UCSD-AML1 (cell line): ENCODE data around the gene MAPKBP1.
"Not testable (repeated sequence)": the region's sequence is repeated elsewhere in the genome, so short reads cannot be mapped to it uniquely, and the experiment has no call there.

ENCODE experiments used
- DNase-seq: peaks from one replicate; lab custom pipeline; 2025; ENCODE audit not compliant: unreplicated experiment; lab: John Stamatoyannopoulos, UW

MAPKBP1 gene, protein sequence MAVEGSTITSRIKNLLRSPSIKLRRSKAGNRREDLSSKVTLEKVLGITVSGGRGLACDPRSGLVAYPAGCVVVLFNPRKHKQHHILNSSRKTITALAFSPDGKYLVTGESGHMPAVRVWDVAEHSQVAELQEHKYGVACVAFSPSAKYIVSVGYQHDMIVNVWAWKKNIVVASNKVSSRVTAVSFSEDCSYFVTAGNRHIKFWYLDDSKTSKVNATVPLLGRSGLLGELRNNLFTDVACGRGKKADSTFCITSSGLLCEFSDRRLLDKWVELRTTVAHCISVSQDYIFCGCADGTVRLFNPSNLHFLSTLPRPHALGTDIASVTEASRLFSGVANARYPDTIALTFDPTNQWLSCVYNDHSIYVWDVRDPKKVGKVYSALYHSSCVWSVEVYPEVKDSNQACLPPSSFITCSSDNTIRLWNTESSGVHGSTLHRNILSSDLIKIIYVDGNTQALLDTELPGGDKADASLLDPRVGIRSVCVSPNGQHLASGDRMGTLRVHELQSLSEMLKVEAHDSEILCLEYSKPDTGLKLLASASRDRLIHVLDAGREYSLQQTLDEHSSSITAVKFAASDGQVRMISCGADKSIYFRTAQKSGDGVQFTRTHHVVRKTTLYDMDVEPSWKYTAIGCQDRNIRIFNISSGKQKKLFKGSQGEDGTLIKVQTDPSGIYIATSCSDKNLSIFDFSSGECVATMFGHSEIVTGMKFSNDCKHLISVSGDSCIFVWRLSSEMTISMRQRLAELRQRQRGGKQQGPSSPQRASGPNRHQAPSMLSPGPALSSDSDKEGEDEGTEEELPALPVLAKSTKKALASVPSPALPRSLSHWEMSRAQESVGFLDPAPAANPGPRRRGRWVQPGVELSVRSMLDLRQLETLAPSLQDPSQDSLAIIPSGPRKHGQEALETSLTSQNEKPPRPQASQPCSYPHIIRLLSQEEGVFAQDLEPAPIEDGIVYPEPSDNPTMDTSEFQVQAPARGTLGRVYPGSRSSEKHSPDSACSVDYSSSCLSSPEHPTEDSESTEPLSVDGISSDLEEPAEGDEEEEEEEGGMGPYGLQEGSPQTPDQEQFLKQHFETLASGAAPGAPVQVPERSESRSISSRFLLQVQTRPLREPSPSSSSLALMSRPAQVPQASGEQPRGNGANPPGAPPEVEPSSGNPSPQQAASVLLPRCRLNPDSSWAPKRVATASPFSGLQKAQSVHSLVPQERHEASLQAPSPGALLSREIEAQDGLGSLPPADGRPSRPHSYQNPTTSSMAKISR (N-terminal part only)

DNA sequence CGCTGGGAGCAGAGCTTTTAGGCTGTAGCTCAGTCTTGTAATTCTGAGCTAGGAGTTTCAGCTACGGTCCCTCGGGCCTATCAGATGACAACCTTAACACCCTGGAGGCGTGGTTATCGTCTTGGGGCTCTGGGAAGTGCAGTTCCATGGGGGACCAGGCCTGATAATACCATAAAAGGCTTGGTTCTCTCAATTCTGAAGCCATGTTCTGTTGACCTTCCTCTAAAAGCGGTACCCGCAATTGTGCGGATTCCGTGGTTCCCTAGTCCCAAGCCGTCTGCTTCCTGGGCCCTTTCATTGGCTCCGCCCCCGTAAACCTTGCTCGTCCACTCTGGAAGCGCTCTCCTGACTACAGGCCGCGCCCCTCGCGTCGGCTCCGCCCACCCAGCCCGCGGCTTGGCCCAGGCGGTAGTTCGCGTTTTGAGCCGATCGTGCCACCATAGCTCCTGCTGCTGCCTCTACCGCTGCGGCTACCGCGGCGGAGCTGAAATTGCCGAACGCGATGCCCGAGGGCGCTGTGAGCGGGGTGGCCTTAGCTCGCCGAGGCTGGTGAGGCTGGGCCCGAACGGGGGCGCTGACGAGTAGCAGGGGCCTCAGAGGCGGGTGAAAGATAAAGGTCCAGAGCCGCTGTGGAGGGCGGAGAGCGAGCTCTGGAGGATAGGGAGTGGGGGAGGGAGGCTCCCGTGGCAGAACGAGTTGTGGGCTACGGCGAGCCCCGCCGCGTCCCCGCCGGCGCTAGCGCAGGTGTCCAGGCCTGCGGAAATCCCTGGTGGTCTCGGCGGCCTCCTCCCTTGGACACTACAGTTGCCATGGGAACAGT is at the start of gene MAPKBP1:
Gene MAPKBP1, plus strand, starts transcription at position 423 of the 820 bp plus-strand sequence. CDS start 792 bp downstream, outside the sequence.
- peak; percentile 99 for DNase-seq

- no peak for DNase-seq
These were observed 47.1 kb upstream of the MAPKBP1 start for GRCh38 chr15:41727143-41727542.

DNA sequence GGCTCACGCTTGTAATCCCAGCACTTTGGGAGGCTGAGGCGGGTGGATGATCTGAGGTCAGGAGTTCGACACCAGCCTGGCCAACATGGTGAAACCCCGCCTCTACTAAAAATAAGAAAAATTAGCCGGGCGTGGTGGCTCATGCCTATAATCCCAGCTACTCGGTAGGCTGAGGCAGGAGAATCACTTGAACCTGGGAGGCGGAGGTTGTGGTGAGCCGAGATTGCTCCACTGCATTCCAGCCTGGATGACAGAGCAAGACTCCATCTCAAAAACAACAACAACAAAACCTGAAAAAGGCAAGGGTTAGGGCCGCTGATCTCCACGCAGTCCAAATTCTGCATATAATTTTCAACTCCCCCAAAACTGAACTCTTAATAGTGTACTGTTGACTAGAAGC is 46.2 kb upstream of the MAPKBP1 start:
- not testable (repeated sequence) for DNase-seq

DNA sequence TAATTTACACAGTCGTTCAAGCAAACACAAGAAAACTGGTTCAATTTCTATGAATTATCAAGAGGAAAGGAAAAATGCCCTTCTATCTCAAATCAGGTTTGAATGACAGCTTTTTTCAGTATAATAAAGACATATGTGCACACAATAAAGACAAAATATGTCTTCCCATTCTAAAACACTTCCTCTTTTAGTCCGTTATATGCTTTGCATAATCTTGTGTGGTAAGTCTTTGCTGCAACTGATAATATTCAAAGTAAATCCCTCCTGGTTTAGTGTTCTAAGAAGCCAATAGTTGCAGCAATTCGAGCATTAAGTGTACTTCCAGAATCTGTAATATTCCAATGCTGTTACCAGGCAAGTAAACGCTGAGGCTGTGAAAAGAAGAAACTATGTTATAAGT is 43.7 kb upstream of the MAPKBP1 start:
- DNase-seq = no peak

DNA sequence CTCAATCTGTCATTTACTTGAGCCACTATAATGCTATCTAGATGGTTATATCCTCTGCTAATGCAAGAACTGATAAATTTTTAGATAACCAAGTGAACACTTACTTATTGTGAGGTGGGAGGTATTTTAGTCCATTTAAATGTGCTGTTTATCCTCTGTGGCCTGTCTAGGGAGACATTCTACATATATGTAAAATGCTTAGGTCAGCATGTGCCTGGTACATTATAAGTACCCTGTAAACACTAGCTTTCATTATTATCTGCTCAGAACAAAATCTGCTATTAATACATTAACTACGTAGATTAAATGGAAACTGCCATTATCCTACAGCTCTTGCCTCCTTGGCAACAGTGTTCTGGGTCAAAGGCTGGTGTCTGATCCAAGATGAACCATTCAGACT is 41.8 kb upstream of the MAPKBP1 start:
- no peak for DNase-seq

GRCh38 chr15:41734079-41734478 is 40.2 kb upstream of the MAPKBP1 start:
- no peak for DNase-seq

DNA sequence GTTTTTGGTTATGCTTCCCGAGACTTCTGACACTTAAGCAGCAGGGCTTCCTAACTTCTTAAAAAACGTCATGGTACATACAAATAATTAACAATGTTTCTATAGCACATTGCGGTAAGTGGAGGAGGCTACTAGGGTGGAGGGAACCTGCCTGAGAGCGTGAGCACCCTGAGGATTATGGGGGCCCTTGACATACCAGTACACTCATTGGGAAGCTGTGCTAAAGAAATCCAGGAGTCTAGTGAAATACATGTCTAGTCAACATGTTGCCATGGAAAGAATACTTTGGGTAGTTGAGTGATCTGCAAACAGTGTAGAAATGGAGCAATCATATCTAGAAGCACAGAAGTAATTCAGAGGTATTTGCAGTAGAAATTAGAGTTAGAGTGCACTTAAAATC is 39.2 kb upstream of the MAPKBP1 start:
- no peak for DNase-seq

DNA sequence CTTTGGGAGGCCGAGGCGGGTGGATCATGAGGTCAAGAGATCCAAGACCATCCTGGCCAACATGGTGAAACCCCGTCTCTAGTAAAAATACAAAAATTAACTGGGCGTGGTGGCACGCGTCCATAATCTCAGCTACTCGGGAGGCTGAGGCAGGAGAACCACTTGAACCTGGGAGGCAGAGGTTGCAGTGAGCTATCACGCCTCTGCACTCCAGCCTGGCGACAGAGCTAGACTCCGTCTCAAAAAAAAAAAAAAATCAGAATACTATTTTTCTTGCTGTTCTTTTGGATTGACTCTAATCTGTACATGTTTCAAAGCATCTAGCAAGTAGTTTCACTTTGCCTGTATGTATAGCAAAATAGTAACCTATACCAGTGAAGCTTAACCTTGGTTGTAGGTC is 38.8 kb upstream of the MAPKBP1 start:
- DNase-seq = not testable (repeated sequence)

GRCh38 chr15:41746802-41747201 is 27.5 kb upstream of the MAPKBP1 start:
- DNase-seq = no peak

GRCh38 chr15:41756198-41756597 is 18.1 kb upstream of the MAPKBP1 start:
- DNase-seq = no peak

DNA sequence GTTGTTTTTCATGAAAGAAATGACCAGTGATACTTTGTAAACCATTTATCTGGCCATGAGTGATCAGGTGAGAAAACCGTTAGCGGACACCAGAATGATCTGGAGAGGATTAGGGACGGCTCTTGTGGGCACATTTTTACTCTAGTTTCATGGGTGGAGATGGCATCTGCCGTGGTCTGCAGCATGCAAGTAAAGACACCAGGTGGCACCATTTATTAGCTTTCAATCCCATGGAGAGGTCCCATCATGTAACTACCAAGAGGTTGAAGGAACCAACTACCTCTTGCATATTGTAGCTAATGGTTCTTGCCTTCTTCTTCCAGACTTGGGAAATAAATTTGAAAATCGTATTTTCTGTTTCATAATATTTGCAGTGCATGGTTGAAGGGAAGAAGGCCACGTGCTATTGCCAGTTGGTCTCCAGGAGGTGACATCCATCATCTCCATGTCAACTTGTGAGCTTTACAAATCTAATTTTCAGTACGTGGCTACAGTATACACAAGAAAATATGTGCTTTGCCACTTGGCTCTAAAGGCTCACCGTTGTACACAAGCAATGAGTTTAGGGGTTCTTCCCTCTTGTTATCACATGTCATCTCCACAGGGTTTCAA is 1.5 kb upstream of the MAPKBP1 start:
- peak; percentile 43 for DNase-seq

- no peak for DNase-seq
These were observed 954 bp upstream of the MAPKBP1 start for GRCh38 chr15:41773332-41773728.

GRCh38 chr15:41773729-41774061 is 589 bp upstream of the MAPKBP1 start:
- DNase-seq = no peak

GRCh38 chr15:41774882-41775417 is 666 bp downstream of the MAPKBP1 start:
- no peak for DNase-seq

GRCh38 chr15:41775651-41776050 is 1.4 kb downstream of the MAPKBP1 start:
- no peak for DNase-seq

DNA sequence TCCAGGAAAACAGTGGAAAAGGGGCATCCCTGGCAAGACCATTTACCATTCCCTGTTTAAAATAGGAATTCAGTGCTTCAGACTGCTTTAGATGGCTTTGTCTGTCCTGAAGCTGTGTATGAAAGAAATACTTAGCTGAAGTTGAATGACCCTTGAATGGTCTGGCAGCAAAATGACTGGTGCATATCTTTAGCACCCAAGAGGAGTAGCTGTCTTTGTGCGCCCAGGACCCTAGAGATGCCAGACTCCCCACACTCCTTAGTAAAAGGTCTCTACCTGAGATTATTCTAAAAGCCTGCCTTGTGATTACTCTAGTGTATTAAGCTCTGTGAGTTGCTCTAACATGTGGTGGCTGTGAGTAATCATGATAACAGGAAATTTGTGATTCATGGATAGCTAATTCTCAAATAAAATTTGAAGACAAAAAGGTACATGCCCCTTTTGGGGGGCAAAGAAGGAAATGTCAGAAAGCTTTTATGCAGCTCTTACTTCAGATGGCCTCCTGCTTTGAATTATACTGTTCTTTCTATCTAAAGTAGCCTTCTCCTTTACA is 3.2 kb downstream of the MAPKBP1 start:
- DNase-seq = no peak

DNA sequence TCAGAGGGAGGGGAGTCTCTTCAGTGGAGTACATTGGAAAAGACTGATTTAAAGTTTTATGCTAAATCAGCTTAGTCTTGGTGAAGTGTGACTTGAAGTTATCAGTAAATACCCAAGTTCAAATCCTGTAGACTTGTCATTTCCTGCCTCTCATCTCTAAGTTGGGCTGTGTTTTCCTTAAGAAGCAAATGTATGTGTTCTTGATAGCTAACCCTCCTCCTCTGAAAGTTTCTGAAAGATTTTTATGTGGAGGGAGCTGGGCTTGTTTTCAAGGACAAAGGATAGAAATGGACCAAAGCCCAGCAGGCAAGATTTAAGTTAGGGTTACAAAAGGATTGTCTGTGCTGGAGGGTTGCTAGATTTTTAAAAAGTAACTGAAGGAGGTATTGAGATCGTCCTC is 4.2 kb downstream of the MAPKBP1 start:
- DNase-seq = no peak

DNA sequence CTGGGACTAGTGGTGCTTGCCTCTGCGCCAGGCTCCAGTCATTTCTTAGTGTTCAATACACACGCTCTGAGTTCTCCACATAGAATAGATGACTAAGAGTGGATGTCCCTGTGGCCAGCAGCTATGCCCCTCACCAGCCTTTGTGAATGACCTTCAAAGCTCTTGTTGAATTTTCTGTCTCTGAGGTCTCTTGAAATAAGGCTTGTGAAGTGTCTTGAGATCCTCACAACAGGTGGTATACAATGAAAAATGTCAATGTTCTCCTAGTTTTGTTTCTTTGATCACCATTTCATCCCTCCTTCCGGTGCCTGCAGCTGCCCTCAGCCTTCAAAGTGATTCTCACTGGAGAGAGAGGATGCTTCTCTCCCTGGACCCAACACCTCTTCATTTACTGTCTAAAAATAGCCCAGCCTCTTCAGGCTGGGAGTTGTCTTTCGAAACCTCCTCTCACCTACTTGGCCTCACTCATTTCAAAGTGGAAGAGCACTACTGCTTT is 5.4 kb downstream of the MAPKBP1 start:
- DNase-seq = no peak

GRCh38 chr15:41780266-41780665 is 6.0 kb downstream of the MAPKBP1 start:
- no peak for DNase-seq
